ENCODE results near the gene UAP1L1. TPM values are rescaled to one million over a fixed set of nuclear protein-coding genes. Genes with fewer than 3 reads are reported as not detected.
A peak's percentile ranks its signal among the peaks of the same experiment; 100 is the strongest.

The UAP1L1 gene
- total RNA-seq, 1 donor from 2014 or later: 13.3 TPM

- Histone ChIP-seq H3K4me1 (peaks cover 36% of the 10 kb centered on the region), H3K36me3 (no peaks in the 10 kb centered on the region), H3K4me3 (peak overlapping the region in 1 of 2 donors; percentile 22), H3K27ac (peak overlapping the region; percentile 59), H3K9me3 (no peaks in the 10 kb centered on the region), H3K27me3 (no peaks in the 10 kb centered on the region)
- DNase-seq (ENCODE audit: extremely low spot score in 2 of 2): no peak
- intact Hi-C loops (cut with DNase I): no loop called here
- no peak for TF ChIP-seq CTCF (IDR thresholded peaks at IDR 0.05)
Observed at GRCh38 chr9:137054932-137055384, 22.4 kb upstream of the UAP1L1 start.

GRCh38 chr9:137055385-137056364, 21.6 kb upstream of the UAP1L1 start:
- DNase-seq (ENCODE audit: extremely low spot score in 2 of 2): no peak
- Histone ChIP-seq H3K4me1 (peaks cover 36% of the 10 kb centered on the region), H3K36me3 (no peaks in the 10 kb centered on the region), H3K9me3 (no peaks in the 10 kb centered on the region), H3K4me3 (peak overlapping the region in 1 of 2 donors; percentile 22), H3K27me3 (no peaks in the 10 kb centered on the region), H3K27ac (peak overlapping the region; percentile 59)
- intact Hi-C loops (cut with DNase I): no loop called here
- TF ChIP-seq POLR2AphosphoS5 (IDR thresholded peaks at IDR 0.05; ENCODE audit: insufficient read depth in 1 of 2, low read depth in 1 of 2) (peak; percentile 13 to 48), POLR2A (IDR thresholded peaks at IDR 0.05) (no peak)

- TF ChIP-seq POLR2AphosphoS5 (IDR thresholded peaks at IDR 0.05; ENCODE audit: insufficient read depth in 1 of 2, low read depth in 1 of 2): no peak
- no peak for TF ChIP-seq POLR2A (IDR thresholded peaks at IDR 0.05)
- no peak for TF ChIP-seq CTCF (IDR thresholded peaks at IDR 0.05)
- no peak for DNase-seq (ENCODE audit: extremely low spot score in 2 of 2)
- H3K4me1 ChIP-seq: peaks cover 36% of the 10 kb centered on the region
- no peaks in the 10 kb centered on the region for H3K9me3 ChIP-seq
- H3K27ac ChIP-seq: no peak overlapping the region
- no peaks in the 10 kb centered on the region for H3K36me3 ChIP-seq
- no peak overlapping the region for H3K4me3 ChIP-seq
- no peaks in the 10 kb centered on the region for H3K27me3 ChIP-seq
- intact Hi-C loops (cut with DNase I): no loop called here
Observed at GRCh38 chr9:137056739-137057415, 20.4 kb upstream of the UAP1L1 start.

GRCh38 chr9:137057545-137057944, 19.8 kb upstream of the UAP1L1 start:
- intact Hi-C loops (cut with DNase I): no loop called here
- DNase-seq (ENCODE audit: extremely low spot score in 2 of 2): no peak
- Histone ChIP-seq H3K27me3 (no peaks in the 10 kb centered on the region), H3K4me3 (no peak overlapping the region), H3K36me3 (no peaks in the 10 kb centered on the region), H3K4me1 (peaks cover 36% of the 10 kb centered on the region), H3K9me3 (no peaks in the 10 kb centered on the region), H3K27ac (no peak overlapping the region)
- TF ChIP-seq POLR2AphosphoS5 (IDR thresholded peaks at IDR 0.05; ENCODE audit: insufficient read depth in 1 of 2, low read depth in 1 of 2) (no peak), POLR2A (IDR thresholded peaks at IDR 0.05) (no peak), CTCF (IDR thresholded peaks at IDR 0.05) (no peak)

DNA sequence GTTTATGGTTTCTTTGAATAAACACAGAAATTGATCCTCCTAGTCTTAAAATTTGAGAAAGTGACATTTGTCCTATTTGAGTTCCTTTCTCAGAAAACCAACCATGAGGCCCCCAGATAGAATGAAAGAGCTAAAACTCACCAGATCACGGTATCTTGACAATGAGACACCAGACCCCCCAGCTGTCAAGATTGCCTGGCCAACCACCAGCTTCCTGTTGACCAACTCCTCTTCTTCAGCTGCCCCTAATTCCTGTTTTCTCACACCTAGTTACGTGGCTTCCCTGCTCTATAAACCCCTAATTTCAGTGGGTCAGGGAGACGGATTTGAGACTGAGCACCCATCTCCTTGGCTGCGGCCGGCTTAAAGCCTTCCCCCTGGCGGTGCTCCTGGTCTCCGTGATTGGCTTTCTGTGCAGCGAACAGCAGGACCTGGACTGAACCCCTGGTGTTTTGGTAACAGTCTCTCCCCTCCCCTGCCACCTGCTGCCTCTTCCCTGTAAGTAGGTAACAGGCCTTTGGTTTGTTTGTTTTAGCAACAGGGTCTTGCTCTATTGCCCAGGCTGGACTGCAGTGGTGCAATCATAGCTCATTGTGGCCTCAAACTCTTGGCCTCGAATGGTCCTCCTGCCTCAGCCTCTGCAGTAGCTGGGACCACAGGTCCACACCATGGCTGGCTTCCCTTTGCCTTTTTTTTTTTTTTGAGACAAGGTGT, 18.6 kb upstream of the UAP1L1 start:
- DNase-seq (ENCODE audit: extremely low spot score in 2 of 2): no peak
- no peaks in the 10 kb centered on the region for H3K9me3 ChIP-seq
- no peak overlapping the region for H3K4me3 ChIP-seq
- no peak overlapping the region for H3K27ac ChIP-seq
- H3K27me3 ChIP-seq: no peaks in the 10 kb centered on the region
- H3K4me1 ChIP-seq: peaks cover 28% of the 10 kb centered on the region
- no peak for TF ChIP-seq POLR2AphosphoS5 (IDR thresholded peaks at IDR 0.05; ENCODE audit: insufficient read depth in 1 of 2, low read depth in 1 of 2)
- no peak for TF ChIP-seq POLR2A (IDR thresholded peaks at IDR 0.05)
- TF ChIP-seq CTCF (IDR thresholded peaks at IDR 0.05): no peak
- intact Hi-C loops (cut with DNase I): no loop called here
- H3K36me3 ChIP-seq: no peaks in the 10 kb centered on the region

All from vagina (tissue), 2 donors.